Fibroblast of pulmonary artery (primary cell): ENCODE results near the gene ITPR2.
"Not testable (repeated sequence)": the region's sequence is repeated elsewhere in the genome, so short reads cannot be mapped to it uniquely, and the experiment has no call there.

Experiments
- DNase-seq: peaks from one replicate; pipeline ENCODE4 v3.0.0-alpha.2; 2010; ENCODE audit warnings: low read depth
- H3K4me3 ChIP-seq: replicated peaks from 2 replicates; pipeline ENCODE4 v1.5.1; 2011; ENCODE audit warnings: low read depth, mild to moderate bottlenecking, control low read depth, low read length, moderate library complexity
- CTCF ChIP-seq: IDR thresholded peaks from 2 replicates; pipeline ENCODE4 v1.5.1; 2011; ENCODE audit warnings: mild to moderate bottlenecking, control low read depth, low read length, inconsistent platforms; ENCODE audit errors: missing control alignments

The ITPR2 gene

GRCh38 chr12:26688344-26688904 lies 144.6 kb downstream of the ITPR2 start:
- TF ChIP-seq CTCF, result no peak

GRCh38 chr12:26686408-26686807 lies 146.6 kb downstream of the ITPR2 start:
- no peak for TF ChIP-seq CTCF
- DNase-seq, result no peak
- H3K4me3 ChIP-seq, result no peak overlapping the region

More at GRCh38 chr12:26688344-26688904, 144.6 kb downstream of the ITPR2 start:
- no peak for DNase-seq
- no peak overlapping the region for H3K4me3 ChIP-seq

- DNase-seq, result no peak
- H3K4me3 ChIP-seq, result no peak overlapping the region
- no peak for TF ChIP-seq CTCF
Observed at GRCh38 chr12:26684101-26684500, 148.9 kb downstream of the ITPR2 start.

DNA sequence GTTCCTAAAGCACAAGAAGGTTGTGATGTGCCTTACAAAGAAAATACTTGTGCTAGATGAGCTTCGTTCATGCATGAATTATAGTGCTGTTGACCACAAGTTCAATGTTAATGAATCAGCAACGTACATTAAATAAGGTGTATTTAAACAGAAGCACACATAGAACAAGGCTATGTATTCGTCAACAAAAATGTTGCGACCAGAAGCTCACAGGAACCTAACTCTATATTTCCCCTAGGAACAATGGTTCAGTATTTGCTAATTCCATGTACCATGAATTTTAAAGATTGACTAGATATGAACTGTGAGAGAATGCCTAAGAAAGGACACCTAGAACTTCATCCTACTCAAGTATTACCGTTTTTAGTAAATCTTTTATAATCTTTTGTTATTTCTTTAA lies 149.6 kb downstream of the ITPR2 start:
- DNase-seq, result no peak
- no peak overlapping the region for H3K4me3 ChIP-seq
- TF ChIP-seq CTCF, result no peak

DNA sequence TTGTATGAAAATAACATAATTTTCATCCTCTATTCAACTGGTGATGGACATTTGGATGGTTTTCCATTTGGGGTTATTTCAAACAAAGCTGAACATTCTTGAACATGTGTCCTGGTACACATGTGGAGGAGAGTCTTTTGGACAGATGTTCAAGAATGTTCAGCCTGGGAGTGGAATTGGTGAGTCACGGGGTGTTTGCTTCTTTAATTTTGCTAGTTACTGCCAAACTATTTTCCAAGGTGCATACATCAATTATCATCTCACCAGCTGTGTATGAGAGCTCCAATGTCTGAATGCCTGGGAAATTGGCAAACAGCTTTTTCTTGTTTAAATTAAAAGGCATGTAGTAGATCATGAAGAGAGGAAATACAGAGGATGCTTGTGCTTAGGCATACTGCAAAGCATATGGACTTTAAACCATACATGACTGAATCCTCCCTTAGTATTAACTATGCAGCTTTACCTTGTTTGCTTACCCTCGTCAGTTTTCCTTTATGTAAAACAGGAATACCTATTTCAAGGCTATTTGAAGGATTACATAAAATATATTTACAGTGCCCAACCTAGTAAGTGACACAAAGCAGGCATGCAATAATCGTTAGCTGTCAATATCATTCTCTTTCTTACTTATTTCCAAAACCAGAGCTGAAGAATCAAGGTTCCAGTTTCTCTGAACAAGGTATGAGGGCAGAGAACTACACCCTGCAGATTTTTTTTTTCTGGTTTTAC lies 152.1 kb downstream of the ITPR2 start:
- peak; percentile 72 for DNase-seq
- TF ChIP-seq CTCF, result no peak
- no peak overlapping the region for H3K4me3 ChIP-seq

DNA sequence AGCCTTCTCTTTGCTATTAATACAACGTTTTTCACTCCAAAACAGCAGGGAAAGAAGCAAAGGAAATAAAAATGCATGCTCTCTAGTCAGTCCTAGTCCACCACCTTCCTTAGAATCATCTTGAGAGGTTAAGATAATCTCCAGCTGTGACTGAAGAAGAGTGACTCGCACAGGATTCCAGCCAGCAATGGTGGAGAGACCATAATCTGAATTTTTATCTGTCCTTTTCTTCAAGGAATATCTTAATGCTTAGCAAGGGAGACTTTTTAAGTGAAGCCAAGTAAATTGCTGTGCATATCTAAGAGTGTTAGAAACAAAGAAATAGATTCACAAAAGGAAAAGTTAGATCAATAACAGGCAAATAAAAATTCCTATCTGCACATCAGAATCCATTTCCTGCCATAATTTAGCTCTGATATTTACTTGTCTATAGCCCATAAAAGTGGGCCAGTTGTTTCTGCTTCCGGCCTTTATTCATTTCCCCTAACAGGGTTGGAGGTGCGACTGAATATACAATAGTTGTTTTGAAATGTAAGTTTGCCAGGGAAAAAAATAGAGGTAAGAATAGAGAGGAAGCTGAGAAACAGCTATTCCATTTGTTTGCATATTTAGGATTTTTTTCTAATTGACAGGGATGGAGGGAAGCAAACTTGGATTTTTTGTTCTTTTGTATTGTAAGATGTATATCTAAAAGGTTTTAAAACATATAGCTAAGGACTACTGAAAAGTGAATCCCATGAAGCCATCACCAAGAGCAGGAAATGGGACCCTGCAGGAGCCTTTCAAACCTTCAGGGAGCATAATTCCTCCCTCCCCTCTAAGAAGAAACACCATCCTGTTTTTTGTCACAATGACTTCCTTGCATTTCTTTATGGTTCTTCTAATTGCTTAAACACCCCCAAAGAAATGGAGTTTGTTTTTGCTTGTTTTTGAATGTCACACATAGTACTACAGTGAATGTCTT lies 154.0 kb downstream of the ITPR2 start:
- no peak overlapping the region for H3K4me3 ChIP-seq
- no peak for TF ChIP-seq CTCF
- DNase-seq, result no peak

GRCh38 chr12:26671487-26671886 lies 161.5 kb downstream of the ITPR2 start:
- H3K4me3 ChIP-seq, DNase-seq: not testable (repeated sequence)
